Measurements from ENCODE around the gene BCAT1.

BCAT1 gene

GRCh38 chr12:24823808-24824515, 124.9 kb downstream of the BCAT1 start:
- Histone ChIP-seq H3K4me3 (ENCODE audit: low read depth in 1 of 2, low read length in 2 of 2) (no peak overlapping the region), H3K9me3 (ENCODE audit: insufficient read depth, low read length, severe bottlenecking) (no peaks in the 10 kb centered on the region), H3K27ac (ENCODE audit: low read length) (no peak overlapping the region), H3K4me2 (ENCODE audit: insufficient read depth, low read length) (no peak overlapping the region), H3K79me2 (ENCODE audit: insufficient read depth, low read length) (no peaks in the 10 kb centered on the region), H3K9ac (ENCODE audit: low read depth, low read length) (no peak overlapping the region), H3K27me3 (ENCODE audit: insufficient read depth, low read length, poor library complexity) (no peaks in the 10 kb centered on the region), H4K20me1 (ENCODE audit: insufficient read depth, low read length) (no peaks in the 10 kb centered on the region), H3K4me1 (ENCODE audit: insufficient read depth, low read length) (no peaks in the 10 kb centered on the region), H3K36me3 (ENCODE audit: insufficient read depth, low read length) (peaks cover 50% of the 10 kb centered on the region), H2AFZ (ENCODE audit: low read depth, low read length) (no peak overlapping the region)
- no peak for DNase-seq
- no peak for ATAC-seq (ENCODE audit: insufficient read depth, low read depth)
- no peak for TF ChIP-seq CTCF (IDR thresholded peaks at IDR 0.05; ENCODE audit: borderline replicate concordance, extremely low read depth, low read length, poor library complexity, severe bottlenecking)
- no peak for TF ChIP-seq EZH2 (IDR thresholded peaks at IDR 0.05; ENCODE audit: borderline replicate concordance, low read depth, low read length, severe bottlenecking)

GRCh38 chr12:24822121-24822899, 126.6 kb downstream of the BCAT1 start:
- H3K27me3 ChIP-seq (ENCODE audit: insufficient read depth, low read length, poor library complexity): no peaks in the 10 kb centered on the region
- no peak overlapping the region for H3K9ac ChIP-seq (ENCODE audit: low read depth, low read length)
- no peak overlapping the region for H3K27ac ChIP-seq (ENCODE audit: low read length)
- H3K4me2 ChIP-seq (ENCODE audit: insufficient read depth, low read length): no peak overlapping the region
- no peak for ATAC-seq (ENCODE audit: insufficient read depth, low read depth)
- peaks cover 51% of the 10 kb centered on the region for H3K36me3 ChIP-seq (ENCODE audit: insufficient read depth, low read length)
- no peaks in the 10 kb centered on the region for H3K9me3 ChIP-seq (ENCODE audit: insufficient read depth, low read length, severe bottlenecking)
- H2AFZ ChIP-seq (ENCODE audit: low read depth, low read length): no peak overlapping the region
- H3K4me3 ChIP-seq (ENCODE audit: low read depth in 1 of 2, low read length in 2 of 2): no peak overlapping the region
- DNase-seq: no peak
- H4K20me1 ChIP-seq (ENCODE audit: insufficient read depth, low read length): no peaks in the 10 kb centered on the region
- no peak for TF ChIP-seq EZH2 (IDR thresholded peaks at IDR 0.05; ENCODE audit: borderline replicate concordance, low read depth, low read length, severe bottlenecking)
- TF ChIP-seq CTCF (IDR thresholded peaks at IDR 0.05; ENCODE audit: borderline replicate concordance, extremely low read depth, low read length, poor library complexity, severe bottlenecking): no peak
- no peaks in the 10 kb centered on the region for H3K79me2 ChIP-seq (ENCODE audit: insufficient read depth, low read length)
- no peaks in the 10 kb centered on the region for H3K4me1 ChIP-seq (ENCODE audit: insufficient read depth, low read length)

GRCh38 chr12:24821691-24822090, 127.2 kb downstream of the BCAT1 start:
- no peak for DNase-seq
- H3K27me3 ChIP-seq (ENCODE audit: insufficient read depth, low read length, poor library complexity): no peaks in the 10 kb centered on the region

More at GRCh38 chr12:24821691-24822090, 127.2 kb downstream of the BCAT1 start:
- no peak overlapping the region for H3K4me2 ChIP-seq (ENCODE audit: insufficient read depth, low read length)
- H3K9ac ChIP-seq (ENCODE audit: low read depth, low read length): no peak overlapping the region
- no peak for TF ChIP-seq CTCF (IDR thresholded peaks at IDR 0.05; ENCODE audit: borderline replicate concordance, extremely low read depth, low read length, poor library complexity, severe bottlenecking)
- TF ChIP-seq EZH2 (IDR thresholded peaks at IDR 0.05; ENCODE audit: borderline replicate concordance, low read depth, low read length, severe bottlenecking): no peak
- H3K36me3 ChIP-seq (ENCODE audit: insufficient read depth, low read length): peaks cover 57% of the 10 kb centered on the region
- H3K4me1 ChIP-seq (ENCODE audit: insufficient read depth, low read length): no peaks in the 10 kb centered on the region
- H2AFZ ChIP-seq (ENCODE audit: low read depth, low read length): no peak overlapping the region
- H3K4me3 ChIP-seq (ENCODE audit: low read depth in 1 of 2, low read length in 2 of 2): no peak overlapping the region
- no peaks in the 10 kb centered on the region for H4K20me1 ChIP-seq (ENCODE audit: insufficient read depth, low read length)
- ATAC-seq (ENCODE audit: insufficient read depth, low read depth): no peak
- H3K27ac ChIP-seq (ENCODE audit: low read length): no peak overlapping the region
- H3K9me3 ChIP-seq (ENCODE audit: insufficient read depth, low read length, severe bottlenecking): no peaks in the 10 kb centered on the region
- H3K79me2 ChIP-seq (ENCODE audit: insufficient read depth, low read length): no peaks in the 10 kb centered on the region

Measured in DND-41 (cell line).